ENCODE results near the gene ADH7. TPM values are rescaled to one million over a fixed set of nuclear protein-coding genes. Genes with fewer than 3 reads are reported as not detected.

ADH7 gene
- total RNA-seq, 4 donors from 2014 or later, result 0.24 to 1.2 (median 0.76) TPM

- H3K4me3 ChIP-seq, result no peak overlapping the region
- no peaks in the 10 kb centered on the region for H3K36me3 ChIP-seq
- DNase-seq (ENCODE audit: low spot score in 2 of 2), result no peak
- TF ChIP-seq, protein P1, sequence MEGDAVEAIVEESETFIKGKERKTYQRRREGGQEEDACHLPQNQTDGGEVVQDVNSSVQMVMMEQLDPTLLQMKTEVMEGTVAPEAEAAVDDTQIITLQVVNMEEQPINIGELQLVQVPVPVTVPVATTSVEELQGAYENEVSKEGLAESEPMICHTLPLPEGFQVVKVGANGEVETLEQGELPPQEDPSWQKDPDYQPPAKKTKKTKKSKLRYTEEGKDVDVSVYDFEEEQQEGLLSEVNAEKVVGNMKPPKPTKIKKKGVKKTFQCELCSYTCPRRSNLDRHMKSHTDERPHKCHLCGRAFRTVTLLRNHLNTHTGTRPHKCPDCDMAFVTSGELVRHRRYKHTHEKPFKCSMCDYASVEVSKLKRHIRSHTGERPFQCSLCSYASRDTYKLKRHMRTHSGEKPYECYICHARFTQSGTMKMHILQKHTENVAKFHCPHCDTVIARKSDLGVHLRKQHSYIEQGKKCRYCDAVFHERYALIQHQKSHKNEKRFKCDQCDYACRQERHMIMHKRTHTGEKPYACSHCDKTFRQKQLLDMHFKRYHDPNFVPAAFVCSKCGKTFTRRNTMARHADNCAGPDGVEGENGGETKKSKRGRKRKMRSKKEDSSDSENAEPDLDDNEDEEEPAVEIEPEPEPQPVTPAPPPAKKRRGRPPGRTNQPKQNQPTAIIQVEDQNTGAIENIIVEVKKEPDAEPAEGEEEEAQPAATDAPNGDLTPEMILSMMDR (IDR thresholded peaks at IDR 0.05), result no peak
- TF ChIP-seq EP300 (IDR thresholded peaks at IDR 0.05) (no peak), POLR2A (IDR thresholded peaks at IDR 0.05) (no peak), POLR2AphosphoS5 (IDR thresholded peaks at IDR 0.05) (no peak)
- no peaks in the 10 kb centered on the region for H3K4me1 ChIP-seq
- no peaks in the 10 kb centered on the region for H3K27me3 ChIP-seq
- no peaks in the 10 kb centered on the region for H3K9me3 ChIP-seq
- H3K27ac ChIP-seq, result no peak overlapping the region
These were observed 24.1 kb downstream of the ADH7 start for GRCh38 chr4:99411041-99411440.

DNA sequence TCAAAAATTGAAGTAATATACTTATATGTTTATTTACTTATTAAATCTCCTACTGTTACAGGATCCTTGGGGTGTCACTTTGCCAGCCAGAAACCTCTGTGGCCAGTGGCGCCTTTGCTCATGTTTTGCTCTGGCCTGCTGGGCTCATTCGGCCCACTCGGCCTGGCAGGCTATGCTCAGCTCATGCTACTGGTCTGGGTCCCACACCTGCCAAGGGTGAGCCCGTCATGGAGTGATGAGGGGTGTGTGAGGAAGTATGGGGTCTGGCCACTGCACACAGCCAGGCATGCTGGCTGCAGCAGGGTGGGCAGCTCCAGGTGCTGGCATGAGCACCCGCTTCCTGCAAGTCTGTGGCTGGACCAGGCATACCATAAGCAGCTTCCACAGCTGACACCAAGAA is 25.1 kb downstream of the ADH7 start:
- H3K4me1 ChIP-seq, result peaks cover 4% of the 10 kb centered on the region
- no peak overlapping the region for H3K27ac ChIP-seq
- no peaks in the 10 kb centered on the region for H3K36me3 ChIP-seq
- no peaks in the 10 kb centered on the region for H3K9me3 ChIP-seq
- WGBS, result 92% methylated on average over 5 of the region's 5 CpGs
- no peak for DNase-seq (ENCODE audit: low spot score in 2 of 2)
- H3K4me3 ChIP-seq, result no peak overlapping the region
- TF ChIP-seq POLR2AphosphoS5 (IDR thresholded peaks at IDR 0.05) (no peak), POLR2A (IDR thresholded peaks at IDR 0.05) (no peak), EP300 (IDR thresholded peaks at IDR 0.05) (no peak)
- TF ChIP-seq, protein P1 (IDR thresholded peaks at IDR 0.05), result no peak
- H3K27me3 ChIP-seq, result no peaks in the 10 kb centered on the region

GRCh38 chr4:99408346-99408745 is 26.8 kb downstream of the ADH7 start:
- Histone ChIP-seq H3K9me3 (no peaks in the 10 kb centered on the region), H3K27me3 (no peaks in the 10 kb centered on the region), H3K36me3 (no peaks in the 10 kb centered on the region), H3K27ac (no peak overlapping the region), H3K4me3 (no peak overlapping the region), H3K4me1 (peaks cover 18% of the 10 kb centered on the region)
- no peak for DNase-seq (ENCODE audit: low spot score in 2 of 2)
- TF ChIP-seq, protein P1 (IDR thresholded peaks at IDR 0.05), result no peak
- TF ChIP-seq POLR2A (IDR thresholded peaks at IDR 0.05) (no peak), POLR2AphosphoS5 (IDR thresholded peaks at IDR 0.05) (no peak), EP300 (IDR thresholded peaks at IDR 0.05) (no peak)

- TF ChIP-seq POLR2AphosphoS5 (IDR thresholded peaks at IDR 0.05) (peak in 1 of 3 donors; percentile 61), EP300 (IDR thresholded peaks at IDR 0.05) (no peak), POLR2A (IDR thresholded peaks at IDR 0.05) (no peak)
- TF ChIP-seq, protein P1 (IDR thresholded peaks at IDR 0.05), result peak; percentile 89 to 95
- Histone ChIP-seq H3K36me3 (no peaks in the 10 kb centered on the region), H3K27ac (peak overlapping the region; percentile 81), H3K4me1 (peaks cover 18% of the 10 kb centered on the region), H3K9me3 (no peaks in the 10 kb centered on the region), H3K4me3 (no peak overlapping the region), H3K27me3 (no peaks in the 10 kb centered on the region)
- peak in 1 of 2 donors; percentile 81 for DNase-seq (ENCODE audit: low spot score in 2 of 2)
- 38% methylated on average over 6 of the region's 6 CpGs for WGBS
These were observed 29.6 kb downstream of the ADH7 start for GRCh38 chr4:99405433-99406115.

GRCh38 chr4:99404595-99405287 is 30.4 kb downstream of the ADH7 start:
- DNase-seq (ENCODE audit: low spot score in 2 of 2), result no peak
- WGBS, result 38% methylated on average over 4 of the region's 4 CpGs
- Histone ChIP-seq H3K27me3 (no peaks in the 10 kb centered on the region), H3K4me3 (no peak overlapping the region), H3K4me1 (peaks cover 18% of the 10 kb centered on the region), H3K9me3 (no peaks in the 10 kb centered on the region), H3K27ac (peak overlapping the region; percentile 81), H3K36me3 (no peaks in the 10 kb centered on the region)
- TF ChIP-seq, protein P1 (IDR thresholded peaks at IDR 0.05), result no peak

Data from suprapubic skin (tissue), 4 donors.